Neuronal stem cell (in vitro differentiated cells): ENCODE data around the gene NUDT14.
A peak's percentile ranks its signal among the peaks of the same experiment; 100 is the strongest.

ENCODE experiments used
- DNase-seq: peaks from one replicate; pipeline ENCODE4 v3.0.0-alpha.2; 2013; ENCODE audit warnings: low spot score
- H2AFZ ChIP-seq: one replicate; pipeline ENCODE4 v1.6.1; 2013; ENCODE audit warnings: mild to moderate bottlenecking, low read length, inconsistent platforms
- H2AK5ac ChIP-seq: 2 replicates; pipeline ENCODE4 v1.6.1; 2013; ENCODE audit warnings: low read depth, mild to moderate bottlenecking, inconsistent platforms, low read length, moderate library complexity, mixed read lengths
- H2BK120ac ChIP-seq: 2 replicates; pipeline ENCODE4 v1.6.1; 2013; ENCODE audit warnings: low read depth, mild to moderate bottlenecking, inconsistent platforms, low read length, moderate library complexity, mixed read lengths
- H2BK12ac ChIP-seq: one replicate; pipeline ENCODE4 v1.6.1; 2013; ENCODE audit warnings: low read length, inconsistent platforms
- H2BK15ac ChIP-seq: 2 replicates; pipeline ENCODE4 v1.6.1; 2013; ENCODE audit warnings: mild to moderate bottlenecking, low read length, inconsistent platforms, mixed read lengths
- H2BK5ac ChIP-seq: one replicate; pipeline ENCODE4 v1.6.1; 2013; ENCODE audit warnings: inconsistent platforms, mild to moderate bottlenecking, low read length, moderate library complexity
- H3K14ac ChIP-seq: one replicate; pipeline ENCODE4 v1.6.1; 2013; ENCODE audit warnings: low read length, inconsistent platforms
- H3K18ac ChIP-seq: 2 replicates; pipeline ENCODE4 v1.6.1; 2013; ENCODE audit warnings: low read length, inconsistent platforms
- H3K23ac ChIP-seq: 2 replicates; pipeline ENCODE4 v1.6.1; 2013; ENCODE audit warnings: low read depth, mild to moderate bottlenecking, mixed read lengths, low read length, inconsistent platforms; ENCODE audit not compliant: poor library complexity
- H3K27ac ChIP-seq: replicated peaks from 3 replicates; pipeline ENCODE4 v1.5.1; 2013; ENCODE audit warnings: low read length, inconsistent platforms
- H3K27me3 ChIP-seq, 3 experiments: 2 replicates each; pipeline ENCODE4 v1.6.1; 2013; ENCODE audit warnings: low read length in 3 of 3, mild to moderate bottlenecking in 2 of 3, inconsistent platforms in 1 of 3, low read depth in 1 of 3, mixed read lengths in 1 of 3, moderate library complexity in 1 of 3; ENCODE audit not compliant: control insufficient read depth in 3 of 3, insufficient read depth in 3 of 3
- H3K36me3 ChIP-seq, 2 donors: replicated peaks in 1 of 2; 2 replicates each; pipeline ENCODE4 v1.6.1; 2013; ENCODE audit warnings: low read length in 2 of 2; ENCODE audit not compliant: control insufficient read depth in 2 of 2, insufficient read depth in 2 of 2
- H3K4ac ChIP-seq: 2 replicates; pipeline ENCODE4 v1.6.1; 2013; ENCODE audit warnings: inconsistent platforms, mild to moderate bottlenecking, low read length, moderate library complexity
- H3K4me1 ChIP-seq, 2 donors: 1 replicate in 1 of 2; 2 replicates in 1 of 2; pipeline ENCODE4 v1.6.1; 2013; ENCODE audit warnings: low read length in 2 of 2, low read depth in 1 of 2; ENCODE audit not compliant: control insufficient read depth in 2 of 2, insufficient read depth in 1 of 2
- H3K4me2 ChIP-seq: one replicate; pipeline ENCODE4 v1.6.1; 2013; ENCODE audit warnings: mild to moderate bottlenecking, low read length, inconsistent platforms; ENCODE audit not compliant: insufficient read depth, poor library complexity, severe bottlenecking
- H3K4me3 ChIP-seq, 2 donors: 2 replicates each; pipeline ENCODE4 v1.5.1; 2013; ENCODE audit warnings: low read length in 2 of 2, mild to moderate bottlenecking in 2 of 2, inconsistent platforms in 1 of 2, moderate library complexity in 1 of 2
- H3K79me1 ChIP-seq: one replicate; pipeline ENCODE4 v1.6.1; 2013; ENCODE audit warnings: low read depth, mild to moderate bottlenecking, inconsistent platforms, low read length, moderate library complexity
- H3K9ac ChIP-seq: one replicate; pipeline ENCODE4 v1.6.1; 2013; ENCODE audit warnings: mild to moderate bottlenecking, low read depth, low read length, inconsistent platforms; ENCODE audit not compliant: poor library complexity
- H3K9me3 ChIP-seq, 2 donors: replicated peaks in 1 of 2; 2 replicates each; pipeline versions ENCODE3 to v1.6.1; 2013; ENCODE audit warnings: low read length in 2 of 2, mild to moderate bottlenecking in 2 of 2, inconsistent platforms in 1 of 2, low read depth in 1 of 2, mixed read lengths in 1 of 2, moderate library complexity in 1 of 2; ENCODE audit not compliant: control insufficient read depth in 2 of 2, insufficient read depth in 1 of 2
- H4K8ac ChIP-seq: one replicate; pipeline ENCODE4 v1.6.1; 2013; ENCODE audit warnings: low read depth, mild to moderate bottlenecking, inconsistent platforms, low read length, moderate library complexity
- H4K91ac ChIP-seq: one replicate; pipeline ENCODE4 v1.6.1; 2013; ENCODE audit warnings: low read length, low read depth, mild to moderate bottlenecking, inconsistent platforms; ENCODE audit not compliant: poor library complexity
- WGBS, 2 donors: extraction: QIAGEN DNeasy Blood & Tissue Kit; methylation state at CpG; one replicate each; pipeline ENCODE4 v1.1.7; 2013; ENCODE audit warnings: missing lambda C conversion rate in 2 of 2, mixed read lengths in 1 of 2; ENCODE audit not compliant: insufficient read length in 2 of 2, insufficient replicate concordance in 1 of 2; ENCODE audit errors: extremely low coverage in 2 of 2; 5-methylcytosine and 5-hydroxymethylcytosine counted together

The NUDT14 gene

DNA sequence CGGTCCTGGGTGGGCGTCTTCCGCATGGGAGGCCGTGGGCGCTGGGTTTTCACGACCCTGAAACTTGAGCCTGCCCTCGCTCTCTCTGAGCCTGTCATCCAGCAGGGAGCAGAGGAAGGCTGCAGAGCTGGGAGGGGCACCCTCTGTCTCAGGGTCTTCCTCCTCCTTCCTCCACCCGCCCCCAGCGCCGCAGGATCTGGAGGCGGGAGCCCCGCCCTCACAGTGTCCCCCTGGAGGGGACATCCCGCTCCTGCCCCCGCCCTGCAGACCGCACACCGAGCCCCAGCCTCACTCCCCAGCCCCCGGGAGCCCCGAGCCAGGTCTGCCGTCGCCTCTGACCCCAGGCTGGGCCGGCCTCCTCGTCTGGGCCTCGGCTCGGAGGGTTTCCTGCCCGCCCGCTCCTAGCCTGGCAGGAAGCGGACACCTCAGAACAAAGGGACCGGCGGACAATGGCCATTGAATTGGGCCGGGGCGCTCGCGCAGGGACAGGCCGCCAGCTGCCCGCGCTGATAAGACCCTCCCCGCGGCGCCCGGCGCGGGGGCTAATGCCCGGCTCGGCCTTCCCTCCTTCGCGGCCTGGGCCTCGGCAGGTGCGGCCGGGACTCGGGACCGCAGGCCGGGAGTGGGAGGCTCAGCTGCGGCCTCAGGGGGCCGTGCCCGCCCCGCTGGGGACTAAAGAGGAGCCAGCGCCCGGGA lies 15.3 kb upstream of the NUDT14 start:
- H3K4ac ChIP-seq: no peak overlapping the region
- peak overlapping the region; percentile 71 for H3K4me2 ChIP-seq
- peaks cover 0 to 2% of the 10 kb centered on the region in 2 donors for H3K9me3 ChIP-seq
- H3K27ac ChIP-seq: peak overlapping the region; percentile 86
- H3K4me3 ChIP-seq: peak overlapping the region; percentile 41 to 46
- no peaks in the 10 kb centered on the region for H3K36me3 ChIP-seq
- H4K91ac ChIP-seq: peak overlapping the region; percentile 94
- H3K23ac ChIP-seq: peak overlapping the region; percentile 75
- peaks cover 24 to 53% of the 10 kb centered on the region in 2 donors for H3K4me1 ChIP-seq
- H4K8ac ChIP-seq: no peak overlapping the region
- peaks cover 1% of the 10 kb centered on the region for H3K79me1 ChIP-seq
- H3K9ac ChIP-seq: peak overlapping the region; percentile 67
- H2BK12ac ChIP-seq: peak overlapping the region; percentile 58
- peak overlapping the region; percentile 93 for H2BK15ac ChIP-seq
- peak; percentile 90 for DNase-seq
- peak overlapping the region; percentile 98 for H2AFZ ChIP-seq
- peak overlapping the region; percentile 100 for H3K18ac ChIP-seq
- H2BK120ac ChIP-seq: peak overlapping the region; percentile 92
- H2BK5ac ChIP-seq: peak overlapping the region; percentile 98
- WGBS, 2 donors: no CpG with 5 or more reads among the region's 58 CpGs
- no peak overlapping the region for H3K14ac ChIP-seq
- peaks cover 0 to 4% (median 0%) of the 10 kb centered on the region in 3 experiments for H3K27me3 ChIP-seq
- H2AK5ac ChIP-seq: peak overlapping the region; percentile 98

DNA sequence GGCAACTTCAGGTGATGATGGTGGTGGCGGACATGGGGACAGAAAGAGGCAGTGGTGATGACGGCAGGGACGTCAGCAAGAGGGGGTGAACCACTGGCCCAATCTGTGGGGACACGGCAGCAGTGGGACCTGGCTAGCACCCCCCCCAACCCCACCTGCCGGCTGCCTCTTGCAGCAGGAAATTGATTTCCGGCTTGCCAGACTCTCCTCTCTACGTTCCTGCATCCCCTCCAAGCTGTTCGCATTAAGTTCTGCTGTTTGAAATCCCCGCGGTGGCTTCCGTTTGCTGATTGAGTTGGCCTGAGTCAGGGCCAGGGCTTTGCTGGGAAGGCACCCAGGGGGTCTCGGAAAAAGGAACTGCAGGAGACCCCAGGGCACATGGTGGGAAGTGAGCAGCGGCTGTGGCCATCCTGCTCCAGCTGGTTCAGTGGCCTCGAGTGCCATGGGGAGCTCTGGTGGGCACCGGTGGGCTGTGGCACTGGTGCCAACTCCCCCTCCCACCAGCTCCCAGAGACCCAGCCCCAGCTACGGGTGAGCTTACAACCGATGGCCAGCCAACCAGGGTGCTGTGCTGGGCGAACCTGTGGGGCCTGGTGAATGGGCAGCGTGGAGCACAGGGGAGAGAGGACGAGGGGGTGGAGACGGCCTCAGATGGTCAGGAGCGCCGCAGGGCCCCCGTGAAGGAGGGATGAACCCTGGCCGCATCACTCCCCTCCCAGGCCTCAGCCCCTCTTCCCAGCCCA lies 14.6 kb upstream of the NUDT14 start:
- peak overlapping the region; percentile 86 for H3K27ac ChIP-seq
- peak; percentile 31 for DNase-seq
- H3K4me3 ChIP-seq: peak overlapping the region; percentile 41 to 51

DNA sequence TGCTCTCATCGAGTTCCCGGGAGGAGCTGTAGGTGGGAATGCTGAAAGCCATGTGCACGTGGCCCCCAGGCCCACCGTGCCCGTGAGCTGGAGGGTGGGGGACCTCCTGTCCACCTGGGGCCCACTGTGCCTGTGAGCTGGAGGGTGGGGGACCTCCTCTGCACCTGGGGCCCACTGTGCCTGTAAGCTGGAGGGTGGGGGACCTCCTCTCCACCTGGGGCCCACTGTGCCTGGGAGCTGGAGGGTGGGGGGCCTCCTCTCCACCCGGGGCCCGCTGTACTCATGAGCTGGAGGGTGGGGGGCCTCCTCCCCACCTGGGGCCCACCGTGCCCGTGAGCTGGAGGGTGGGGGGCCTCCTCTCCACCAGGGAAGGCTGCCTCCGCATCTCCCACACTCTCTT lies 13.9 kb upstream of the NUDT14 start:
- Histone ChIP-seq H3K27ac (no peak overlapping the region), H3K4ac (no peak overlapping the region), H3K14ac (peak overlapping the region; percentile 21), H3K9ac (peak overlapping the region; percentile 45), H3K27me3 (peaks cover 0 to 4% (median 0%) of the 10 kb centered on the region in 3 experiments), H2BK12ac (peak overlapping the region; percentile 97), H3K4me2 (no peak overlapping the region), H3K36me3 (no peaks in the 10 kb centered on the region), H3K18ac (peak overlapping the region; percentile 100), H3K4me1 (peaks cover 22 to 43% of the 10 kb centered on the region in 2 donors), H4K8ac (no peak overlapping the region), H2BK120ac (peak overlapping the region; percentile 81), H2BK5ac (peak overlapping the region; percentile 26), H4K91ac (peak overlapping the region; percentile 89), H3K79me1 (peaks cover 1% of the 10 kb centered on the region), H2BK15ac (peak overlapping the region; percentile 93), H2AFZ (no peak overlapping the region), H3K4me3 (no peak overlapping the region), H3K23ac (peak overlapping the region; percentile 51), H3K9me3 (peaks cover 0 to 2% of the 10 kb centered on the region in 2 donors), H2AK5ac (peak overlapping the region; percentile 98)
- no CpG with 5 or more reads among the region's 10 CpGs for WGBS, 2 donors
- DNase-seq: no peak

More for the DNA sequence above, 14.6 kb upstream of the NUDT14 start:
- H3K9ac ChIP-seq: peak overlapping the region; percentile 81
- H3K9me3 ChIP-seq: peaks cover 0 to 2% of the 10 kb centered on the region in 2 donors
- H2BK15ac ChIP-seq: peak overlapping the region; percentile 93
- peak overlapping the region; percentile 26 for H4K8ac ChIP-seq
- peak overlapping the region; percentile 100 for H3K18ac ChIP-seq
- H3K27me3 ChIP-seq: peaks cover 0 to 4% (median 0%) of the 10 kb centered on the region in 3 experiments
- peak overlapping the region; percentile 88 for H2BK12ac ChIP-seq
- peak overlapping the region; percentile 42 for H3K4ac ChIP-seq
- H3K79me1 ChIP-seq: peaks cover 1% of the 10 kb centered on the region
- H3K14ac ChIP-seq: peak overlapping the region; percentile 76
- H3K36me3 ChIP-seq: no peaks in the 10 kb centered on the region
- peak overlapping the region; percentile 92 for H2BK120ac ChIP-seq
- WGBS, 2 donors: no CpG with 5 or more reads among the region's 25 CpGs
- peaks cover 22 to 50% of the 10 kb centered on the region in 2 donors for H3K4me1 ChIP-seq
- peak overlapping the region; percentile 94 for H4K91ac ChIP-seq
- peak overlapping the region; percentile 75 for H3K23ac ChIP-seq
- peak overlapping the region; percentile 98 for H2AK5ac ChIP-seq
- peak overlapping the region; percentile 98 for H2AFZ ChIP-seq
- H2BK5ac ChIP-seq: peak overlapping the region; percentile 91
- H3K4me2 ChIP-seq: peak overlapping the region; percentile 71
